SK-N-SH (cell line): ENCODE results near the gene DDX51. TPM values are rescaled to one million over a fixed set of nuclear protein-coding genes. Genes with fewer than 3 reads are reported as not detected.

Experiments
- CTCF ChIA-PET: fragments of 300-600, 350-600 bp; formaldehyde crosslinking; extraction: SDS; loops from one replicate; lab custom pipeline; 2021; lab: Yijun Ruan, JAX
- POLR2A ChIA-PET: fragments of 350-600 bp; sonication (Branson Sonifier 250); formaldehyde crosslinking; extraction: SDS; loops from one replicate; lab custom pipeline; 2020; ENCODE audit warnings: antibody characterized with exemption, inconsistent platforms; lab: Yijun Ruan, JAX
- DNase-seq: peaks from one replicate; pipeline ENCODE4 v3.0.0; 2012
- H2AFZ ChIP-seq: fragments of 200-600 bp; sonication (generic); 2 replicates; pipeline ENCODE4 v1.8.1; 2016; ENCODE audit warnings: antibody characterized with exemption, mild to moderate bottlenecking, low read depth
- H3F3A ChIP-seq: fragments of 200-600 bp; sonication (generic); replicated peaks from 2 replicates; pipeline ENCODE3; 2016; ENCODE audit warnings: antibody characterized with exemption, mild to moderate bottlenecking; ENCODE audit not compliant: insufficient read depth
- H3K27ac ChIP-seq, 2 experiments: fragments of 200-500 bp in 1 of 2; fragments of 200-600 bp in 1 of 2; sonication (Bioruptor generic) in 1 of 2; sonication (generic), shearing (Covaris generic) in 1 of 2; 2 replicates each; pipeline versions ENCODE4 v1.5.1 to v1.6.1; 2014 to 2016; ENCODE audit warnings: low read depth in 2 of 2, inconsistent platforms in 1 of 2, low read length in 1 of 2, mild to moderate bottlenecking in 1 of 2, mixed read lengths in 1 of 2
- H3K27me3 ChIP-seq: fragments of 200-600 bp; sonication (generic), shearing (Covaris generic); 2 replicates; pipeline ENCODE4 v1.6.1; 2016; ENCODE audit warnings: mixed run types; ENCODE audit not compliant: insufficient read depth
- H3K36me3 ChIP-seq, 2 experiments: fragments of 200-500 bp in 1 of 2; fragments of 200-600 bp in 1 of 2; sonication (Bioruptor generic) in 1 of 2; sonication (generic) in 1 of 2; replicated peaks in 1 of 2; 2 replicates each; pipeline versions ENCODE3 to v1.5.1; 2014 to 2016; ENCODE audit warnings: low read length in 1 of 2, mild to moderate bottlenecking in 1 of 2; ENCODE audit not compliant: insufficient read depth in 2 of 2, control insufficient read depth in 1 of 2
- H3K4me1 ChIP-seq, 2 experiments: fragments of 200-500 bp in 1 of 2; fragments of 200-600 bp in 1 of 2; sonication (Bioruptor generic) in 1 of 2; sonication (generic), shearing (Covaris generic) in 1 of 2; 2 replicates each; pipeline versions ENCODE4 v1.5.1 to v1.6.1; 2014 to 2016; ENCODE audit warnings: low read depth in 1 of 2, low read length in 1 of 2, mixed run types in 1 of 2; ENCODE audit not compliant: insufficient read depth in 2 of 2, control insufficient read depth in 1 of 2
- H3K4me2 ChIP-seq: fragments of 200-600 bp; sonication (generic), shearing (Covaris generic); 2 replicates; pipeline ENCODE4 v1.6.1; 2017; ENCODE audit warnings: mixed run types
- H3K4me3 ChIP-seq, 2 experiments: fragments of 200-500 bp in 1 of 2; fragments of 200-600 bp in 1 of 2; sonication (Bioruptor generic) in 1 of 2; sonication (generic), shearing (Covaris generic) in 1 of 2; 2 replicates each; pipeline versions ENCODE4 v1.5.1 to v1.8.1; 2014 to 2016; ENCODE audit warnings: low read depth in 2 of 2, inconsistent platforms in 1 of 2, low read length in 1 of 2, mild to moderate bottlenecking in 1 of 2, mixed read lengths in 1 of 2, moderate library complexity in 1 of 2
- H3K79me2 ChIP-seq: fragments of 200-600 bp; sonication (generic); 2 replicates; pipeline ENCODE4 v1.8.1; 2017; ENCODE audit warnings: mild to moderate bottlenecking; ENCODE audit not compliant: insufficient read depth
- H3K9ac ChIP-seq: fragments of 200-600 bp; sonication (generic); 2 replicates; pipeline ENCODE4 v1.6.1; 2017; ENCODE audit warnings: mixed run types
- H3K9me2 ChIP-seq: fragments of 200-600 bp; sonication (generic); 2 replicates; pipeline ENCODE4 v1.6.1; 2017; ENCODE audit warnings: mixed run types
- H3K9me3 ChIP-seq: fragments of 200-600 bp; sonication (generic); 2 replicates; pipeline ENCODE4 v1.6.1; 2017; ENCODE audit warnings: mixed run types, mild to moderate bottlenecking, moderate library complexity
- H4K20me1 ChIP-seq: fragments of 200-600 bp; sonication (generic); 2 replicates; pipeline ENCODE4 v1.6.1; 2017; ENCODE audit warnings: mild to moderate bottlenecking, mixed run types; ENCODE audit not compliant: insufficient read depth
- CHD2 ChIP-seq: fragments of 150-350 bp; IDR thresholded peaks from 2 replicates; pipeline ENCODE4 v1.6.1; 2018; ENCODE audit warnings: low read length; ENCODE audit not compliant: partially characterized antibody
- ELF1 ChIP-seq: IDR thresholded peaks from 2 replicates; pipeline ENCODE4 v1.4.0; 2012
- EP300 ChIP-seq, 2 experiments: IDR thresholded peaks; 2 replicates each; pipeline versions ENCODE4 v1.4.0 to v1.6.1; 2012; ENCODE audit warnings: borderline replicate concordance in 1 of 2, low read depth in 1 of 2, low read length in 1 of 2
- GABPA ChIP-seq: IDR thresholded peaks from 2 replicates; pipeline ENCODE4 v1.4.0; 2012; ENCODE audit warnings: low read depth, mild to moderate bottlenecking
- MEF2A ChIP-seq: IDR thresholded peaks from 2 replicates; pipeline ENCODE4 v1.4.0; 2012; ENCODE audit warnings: low read depth, borderline replicate concordance
- MXI1 ChIP-seq: IDR thresholded peaks from 2 replicates; pipeline ENCODE4 v1.6.1; 2012; ENCODE audit warnings: mild to moderate bottlenecking, low read depth, low read length, improper control_type of control experiment
- NFIC ChIP-seq: IDR thresholded peaks from 2 replicates; pipeline ENCODE4 v1.4.0; 2012; ENCODE audit warnings: borderline replicate concordance
- POLR2AphosphoS5 ChIP-seq: IDR thresholded peaks from 2 replicates; pipeline ENCODE4 v1.6.1; 2012; ENCODE audit warnings: low read depth, low read length
- RCOR1 ChIP-seq: fragments of 150-350 bp; IDR thresholded peaks from 2 replicates; pipeline ENCODE4 v1.6.1; 2017; ENCODE audit warnings: antibody characterized with exemption, low read length
- RFX5 ChIP-seq: IDR thresholded peaks from 2 replicates; pipeline ENCODE4 v1.6.1; 2012; ENCODE audit warnings: mild to moderate bottlenecking, improper control_type of control experiment, low read length
- TAF1 ChIP-seq: IDR thresholded peaks from 2 replicates; pipeline ENCODE4 v1.6.1; 2012; ENCODE audit warnings: low read depth, mild to moderate bottlenecking, low read length, moderate library complexity, borderline replicate concordance
- YY1 ChIP-seq: IDR thresholded peaks from 2 replicates; pipeline ENCODE4 v1.4.0; 2012; ENCODE audit warnings: low read depth, mild to moderate bottlenecking
- WGBS: methylation state at CpG from one replicate; pipeline ENCODE4 v1.1.6; 2017; ENCODE audit warnings: low lambda C conversion rate; 5-methylcytosine and 5-hydroxymethylcytosine counted together
- polyA plus RNA-seq, 3 experiments: library from polyadenylated mRNA; depleted of rRNA; stranded (reverse); fragments of >200 nt; gene quantifications; 2 replicates each; pipeline ENCODE4 v1.2.3, GENCODE V29; 2012
- TF ChIP-seq, protein P1 (sequence below): IDR thresholded peaks from 2 replicates; pipeline ENCODE4; 2012
- TF ChIP-seq, protein P2 (sequence below): IDR thresholded peaks from 2 replicates; pipeline ENCODE4 v1.6.1; 2012; ENCODE audit warnings: mild to moderate bottlenecking, low read depth, low read length, moderate library complexity
- TF ChIP-seq, protein P3 (sequence below): fragments of 150-350 bp; IDR thresholded peaks from 2 replicates; pipeline ENCODE4 v1.6.1; 2016; ENCODE audit warnings: mild to moderate bottlenecking, low read depth, low read length
- TF ChIP-seq, protein P4 (sequence below): IDR thresholded peaks from 2 replicates; pipeline ENCODE4 v1.4.0; 2012; ENCODE audit warnings: low read depth, borderline replicate concordance

The DDX51 gene
- polyA plus RNA-seq, 1 of the 3 experiments (the other 2 are of a cell fraction) = 17.3 TPM

DNA sequence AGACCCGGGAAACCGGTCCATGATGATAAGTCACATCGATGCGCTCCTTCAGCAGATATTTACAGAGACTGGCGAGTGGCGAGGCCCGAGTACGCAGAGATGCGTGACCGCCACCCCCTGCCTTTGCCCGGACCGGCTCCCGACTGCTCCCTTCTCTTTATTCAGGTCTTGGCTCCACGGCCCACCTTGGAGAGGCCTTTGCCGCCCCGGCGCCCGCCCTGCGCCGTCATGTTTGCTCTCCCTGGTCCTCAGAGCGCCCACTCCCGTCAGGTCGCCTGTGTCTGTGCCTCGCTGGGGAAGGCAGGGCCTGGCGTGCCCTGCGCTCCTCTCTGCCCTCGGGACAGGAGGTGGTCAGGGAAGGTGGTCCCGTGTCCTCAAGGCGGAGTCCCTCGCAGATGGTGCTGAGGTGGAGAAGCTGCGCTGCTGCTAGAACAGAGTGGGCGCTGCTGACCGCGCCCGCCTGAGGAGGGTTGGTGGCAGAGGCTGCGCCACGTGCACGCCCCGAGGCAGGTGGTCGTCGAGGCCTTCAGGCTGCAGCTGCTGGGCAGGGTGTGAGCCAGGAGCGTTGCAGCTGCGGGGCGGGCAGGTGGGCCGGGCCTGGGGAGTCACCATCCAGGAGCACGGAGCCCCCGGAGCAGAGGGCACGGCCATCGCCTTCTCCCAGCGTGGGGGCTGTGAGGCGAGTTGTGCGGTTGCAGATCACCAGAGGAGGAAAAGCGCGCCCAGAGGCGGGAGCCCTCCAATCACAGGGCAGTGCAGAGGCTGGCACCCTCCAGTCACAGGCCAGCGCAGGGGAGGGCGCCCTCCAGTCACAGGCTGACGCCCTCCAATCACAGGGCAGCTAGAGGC lies 27.2 kb downstream of the DDX51 start:
- no peaks in the 10 kb centered on the region for H3K27me3 ChIP-seq
- no peaks in the 10 kb centered on the region for H3F3A ChIP-seq
- CTCF ChIA-PET = no interaction called here
- POLR2A ChIA-PET = no interaction called here
- H3K4me3 ChIP-seq = no peak overlapping the region
- WGBS = 97% methylated on average over 37 of the region's 58 CpGs
- no peaks in the 10 kb centered on the region for H3K79me2 ChIP-seq
- no peaks in the 10 kb centered on the region for H3K9me3 ChIP-seq
- no peak overlapping the region for H3K9ac ChIP-seq
- H3K9me2 ChIP-seq = no peaks in the 10 kb centered on the region
- H2AFZ ChIP-seq = no peak overlapping the region
- no peaks in the 10 kb centered on the region for H4K20me1 ChIP-seq
- no peaks in the 10 kb centered on the region for H3K4me1 ChIP-seq
- no peak overlapping the region for H3K4me2 ChIP-seq
- TF ChIP-seq YY1 (no peak), TAF1 (no peak), ELF1 (no peak), MEF2A (no peak), CHD2 (no peak)
- TF ChIP-seq, protein P1, sequence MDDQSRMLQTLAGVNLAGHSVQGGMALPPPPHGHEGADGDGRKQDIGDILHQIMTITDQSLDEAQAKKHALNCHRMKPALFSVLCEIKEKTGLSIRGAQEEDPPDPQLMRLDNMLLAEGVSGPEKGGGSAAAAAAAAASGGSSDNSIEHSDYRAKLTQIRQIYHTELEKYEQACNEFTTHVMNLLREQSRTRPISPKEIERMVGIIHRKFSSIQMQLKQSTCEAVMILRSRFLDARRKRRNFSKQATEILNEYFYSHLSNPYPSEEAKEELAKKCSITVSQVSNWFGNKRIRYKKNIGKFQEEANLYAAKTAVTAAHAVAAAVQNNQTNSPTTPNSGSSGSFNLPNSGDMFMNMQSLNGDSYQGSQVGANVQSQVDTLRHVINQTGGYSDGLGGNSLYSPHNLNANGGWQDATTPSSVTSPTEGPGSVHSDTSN = no peak
- TF ChIP-seq, protein P2, sequence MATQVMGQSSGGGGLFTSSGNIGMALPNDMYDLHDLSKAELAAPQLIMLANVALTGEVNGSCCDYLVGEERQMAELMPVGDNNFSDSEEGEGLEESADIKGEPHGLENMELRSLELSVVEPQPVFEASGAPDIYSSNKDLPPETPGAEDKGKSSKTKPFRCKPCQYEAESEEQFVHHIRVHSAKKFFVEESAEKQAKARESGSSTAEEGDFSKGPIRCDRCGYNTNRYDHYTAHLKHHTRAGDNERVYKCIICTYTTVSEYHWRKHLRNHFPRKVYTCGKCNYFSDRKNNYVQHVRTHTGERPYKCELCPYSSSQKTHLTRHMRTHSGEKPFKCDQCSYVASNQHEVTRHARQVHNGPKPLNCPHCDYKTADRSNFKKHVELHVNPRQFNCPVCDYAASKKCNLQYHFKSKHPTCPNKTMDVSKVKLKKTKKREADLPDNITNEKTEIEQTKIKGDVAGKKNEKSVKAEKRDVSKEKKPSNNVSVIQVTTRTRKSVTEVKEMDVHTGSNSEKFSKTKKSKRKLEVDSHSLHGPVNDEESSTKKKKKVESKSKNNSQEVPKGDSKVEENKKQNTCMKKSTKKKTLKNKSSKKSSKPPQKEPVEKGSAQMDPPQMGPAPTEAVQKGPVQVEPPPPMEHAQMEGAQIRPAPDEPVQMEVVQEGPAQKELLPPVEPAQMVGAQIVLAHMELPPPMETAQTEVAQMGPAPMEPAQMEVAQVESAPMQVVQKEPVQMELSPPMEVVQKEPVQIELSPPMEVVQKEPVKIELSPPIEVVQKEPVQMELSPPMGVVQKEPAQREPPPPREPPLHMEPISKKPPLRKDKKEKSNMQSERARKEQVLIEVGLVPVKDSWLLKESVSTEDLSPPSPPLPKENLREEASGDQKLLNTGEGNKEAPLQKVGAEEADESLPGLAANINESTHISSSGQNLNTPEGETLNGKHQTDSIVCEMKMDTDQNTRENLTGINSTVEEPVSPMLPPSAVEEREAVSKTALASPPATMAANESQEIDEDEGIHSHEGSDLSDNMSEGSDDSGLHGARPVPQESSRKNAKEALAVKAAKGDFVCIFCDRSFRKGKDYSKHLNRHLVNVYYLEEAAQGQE = no peak
- TF ChIP-seq, protein P3, sequence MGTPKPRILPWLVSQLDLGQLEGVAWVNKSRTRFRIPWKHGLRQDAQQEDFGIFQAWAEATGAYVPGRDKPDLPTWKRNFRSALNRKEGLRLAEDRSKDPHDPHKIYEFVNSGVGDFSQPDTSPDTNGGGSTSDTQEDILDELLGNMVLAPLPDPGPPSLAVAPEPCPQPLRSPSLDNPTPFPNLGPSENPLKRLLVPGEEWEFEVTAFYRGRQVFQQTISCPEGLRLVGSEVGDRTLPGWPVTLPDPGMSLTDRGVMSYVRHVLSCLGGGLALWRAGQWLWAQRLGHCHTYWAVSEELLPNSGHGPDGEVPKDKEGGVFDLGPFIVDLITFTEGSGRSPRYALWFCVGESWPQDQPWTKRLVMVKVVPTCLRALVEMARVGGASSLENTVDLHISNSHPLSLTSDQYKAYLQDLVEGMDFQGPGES = no peak
- H3K36me3 ChIP-seq = peaks cover 20 to 58% of the 10 kb centered on the region in 2 experiments
- no peak overlapping the region for H3K27ac ChIP-seq
- no peak for DNase-seq

DNA sequence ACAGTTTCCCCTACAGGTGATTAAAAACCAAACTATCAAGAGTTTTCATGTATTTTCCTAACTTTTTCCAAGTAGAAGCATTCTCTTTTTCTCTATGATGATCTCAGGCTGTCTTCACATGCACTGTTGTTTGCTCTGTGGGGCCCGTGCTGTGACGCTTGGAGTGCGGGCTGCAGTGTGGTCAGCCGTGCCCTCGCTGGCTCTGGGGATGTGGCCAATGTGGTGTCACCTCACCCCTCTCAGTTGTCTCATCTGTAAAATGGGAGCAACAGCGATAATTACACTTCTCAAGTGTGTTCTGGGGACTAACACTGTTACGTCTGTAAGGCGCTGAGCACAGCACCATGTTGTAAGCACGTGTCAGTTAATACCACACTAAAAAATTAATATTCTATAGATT lies 28.6 kb downstream of the DDX51 start:
- H3K27ac ChIP-seq = no peak overlapping the region
- TF ChIP-seq, protein P3 = no peak
- TF ChIP-seq GABPA = no peak
- TF ChIP-seq RFX5 = no peak
- TF ChIP-seq RCOR1 = no peak
- TF ChIP-seq EP300 (IDR thresholded peaks at IDR 0.05; ENCODE audit: borderline replicate concordance in 1 of 2, low read depth in 1 of 2, low read length in 1 of 2) = no peak
- no peak for TF ChIP-seq TAF1
- TF ChIP-seq NFIC = no peak
- TF ChIP-seq POLR2AphosphoS5 = no peak
- no peak for TF ChIP-seq MXI1
- TF ChIP-seq, protein P4, sequence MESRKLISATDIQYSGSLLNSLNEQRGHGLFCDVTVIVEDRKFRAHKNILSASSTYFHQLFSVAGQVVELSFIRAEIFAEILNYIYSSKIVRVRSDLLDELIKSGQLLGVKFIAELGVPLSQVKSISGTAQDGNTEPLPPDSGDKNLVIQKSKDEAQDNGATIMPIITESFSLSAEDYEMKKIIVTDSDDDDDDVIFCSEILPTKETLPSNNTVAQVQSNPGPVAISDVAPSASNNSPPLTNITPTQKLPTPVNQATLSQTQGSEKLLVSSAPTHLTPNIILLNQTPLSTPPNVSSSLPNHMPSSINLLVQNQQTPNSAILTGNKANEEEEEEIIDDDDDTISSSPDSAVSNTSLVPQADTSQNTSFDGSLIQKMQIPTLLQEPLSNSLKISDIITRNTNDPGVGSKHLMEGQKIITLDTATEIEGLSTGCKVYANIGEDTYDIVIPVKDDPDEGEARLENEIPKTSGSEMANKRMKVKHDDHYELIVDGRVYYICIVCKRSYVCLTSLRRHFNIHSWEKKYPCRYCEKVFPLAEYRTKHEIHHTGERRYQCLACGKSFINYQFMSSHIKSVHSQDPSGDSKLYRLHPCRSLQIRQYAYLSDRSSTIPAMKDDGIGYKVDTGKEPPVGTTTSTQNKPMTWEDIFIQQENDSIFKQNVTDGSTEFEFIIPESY = no peak
- H3K36me3 ChIP-seq = peaks cover 20 to 57% of the 10 kb centered on the region in 2 experiments
- no peaks in the 10 kb centered on the region for H3K27me3 ChIP-seq
- no peak for DNase-seq
- H3K9me2 ChIP-seq = no peaks in the 10 kb centered on the region
- no peak overlapping the region for H3K9ac ChIP-seq
- H3K4me3 ChIP-seq = no peak overlapping the region
- no peaks in the 10 kb centered on the region for H3K79me2 ChIP-seq
- no peaks in the 10 kb centered on the region for H3K4me1 ChIP-seq
- no peaks in the 10 kb centered on the region for H3F3A ChIP-seq
- no peak overlapping the region for H2AFZ ChIP-seq
- WGBS = 95% methylated on average over 9 of the region's 9 CpGs
- ChIA-PET CTCF (no interaction called here), POLR2A (no interaction called here)
- no peaks in the 10 kb centered on the region for H3K9me3 ChIP-seq
- H4K20me1 ChIP-seq = no peaks in the 10 kb centered on the region
- H3K4me2 ChIP-seq = no peak overlapping the region
